Neural progenitor cell (in vitro differentiated cells): ENCODE results near the gene PTPRT. TPM values are rescaled to one million over a fixed set of nuclear protein-coding genes. Genes with fewer than 3 reads are reported as not detected.
A peak's percentile ranks its signal among the peaks of the same experiment; 100 is the strongest.

Experiments
- DNase-seq: peaks from one replicate; pipeline ENCODE4 v3.0.0-alpha.2; 2016; ENCODE audit warnings: low spot score
- H2AFZ ChIP-seq: fragments of 200-600 bp; sonication (generic); replicated peaks from 2 replicates; pipeline ENCODE4 v1.6.1; 2016; ENCODE audit warnings: antibody characterized with exemption
- H3F3A ChIP-seq: fragments of 200-600 bp; sonication (generic); 2 replicates; pipeline ENCODE4 v1.6.1; 2016; ENCODE audit warnings: antibody characterized with exemption, low read depth
- H3K27ac ChIP-seq: fragments of 200-600 bp; sonication (generic); 2 replicates; pipeline ENCODE4 v1.5.1; 2016; ENCODE audit warnings: mild to moderate bottlenecking
- H3K27me3 ChIP-seq: fragments of 200-600 bp; sonication (generic); 2 replicates; pipeline ENCODE4 v1.6.1; 2016; ENCODE audit warnings: mild to moderate bottlenecking, moderate library complexity
- H3K36me3 ChIP-seq: fragments of 200-600 bp; sonication (generic); 2 replicates; pipeline ENCODE4 v1.5.1; 2016
- H3K4me1 ChIP-seq: fragments of 200-600 bp; sonication (generic); 2 replicates; pipeline ENCODE4 v1.6.1; 2016; ENCODE audit warnings: mixed run types
- H3K4me2 ChIP-seq: fragments of 200-600 bp; sonication (generic); 2 replicates; pipeline ENCODE4 v1.6.1; 2016
- H3K4me3 ChIP-seq: fragments of 200-600 bp; sonication (generic); 2 replicates; pipeline ENCODE4 v1.5.1; 2016
- H3K79me2 ChIP-seq: fragments of 200-600 bp; sonication (generic); 2 replicates; pipeline ENCODE4 v1.6.1; 2016; ENCODE audit warnings: low read depth
- H3K9ac ChIP-seq: fragments of 200-600 bp; sonication (generic); 2 replicates; pipeline ENCODE4 v1.6.1; 2016
- H3K9me3 ChIP-seq: fragments of 200-600 bp; sonication (generic); 2 replicates; pipeline ENCODE4 v1.5.1; 2016; ENCODE audit warnings: low read depth
- H4K20me1 ChIP-seq: fragments of 200-600 bp; sonication (generic); 2 replicates; pipeline ENCODE4 v1.6.1; 2016; ENCODE audit warnings: low read depth
- H3K27ac Mint-ChIP-seq: 3 replicates; pipeline ENCODE4 v1.8.0; 2021; ENCODE audit warnings: mixed read lengths
- H3K27me3 Mint-ChIP-seq: 2 replicates; pipeline ENCODE4 v1.8.0; 2022; ENCODE audit warnings: low read depth, mild to moderate bottlenecking, inconsistent platforms, moderate library complexity, mixed read lengths; ENCODE audit not compliant: insufficient read depth
- H3K36me3 Mint-ChIP-seq: 3 replicates; pipeline ENCODE4 v1.8.0; 2021; ENCODE audit warnings: mixed read lengths
- H3K4me1 Mint-ChIP-seq: 3 replicates; pipeline ENCODE4 v1.8.0; 2021; ENCODE audit warnings: mixed read lengths
- H3K4me3 Mint-ChIP-seq: 3 replicates; pipeline ENCODE4 v1.8.0; 2021; ENCODE audit warnings: mild to moderate bottlenecking, moderate library complexity, mixed read lengths
- H3K9me3 Mint-ChIP-seq: 3 replicates; pipeline ENCODE4 v1.8.0; 2020; ENCODE audit warnings: mixed read lengths
- EZH2 ChIP-seq: fragments of 200-600 bp; sonication (generic); IDR thresholded peaks from 2 replicates; pipeline ENCODE4 v1.6.1; 2017; ENCODE audit warnings: antibody characterized with exemption, mild to moderate bottlenecking, moderate library complexity
- EZH2phosphoT487 ChIP-seq: fragments of 200-600 bp; sonication (generic); IDR thresholded peaks from 2 replicates; pipeline ENCODE4 v1.6.1; 2017; ENCODE audit warnings: antibody characterized with exemption
- total RNA-seq: library from RNA; depleted of rRNA; stranded (reverse); fragments of >200 nt; gene quantifications from 2 replicates; pipeline ENCODE4 v1.2.3, GENCODE V29; 2015; ENCODE audit warnings: low replicate concordance
- TF ChIP-seq, protein P1 (sequence below): fragments of 200-600 bp; sonication (generic); IDR thresholded peaks from 2 replicates; pipeline ENCODE4 v1.5.1; 2017; ENCODE audit warnings: antibody characterized with exemption, mild to moderate bottlenecking

PTPRT gene
- total RNA-seq, 1 donor from 2014 or later = 1.1 TPM

DNA sequence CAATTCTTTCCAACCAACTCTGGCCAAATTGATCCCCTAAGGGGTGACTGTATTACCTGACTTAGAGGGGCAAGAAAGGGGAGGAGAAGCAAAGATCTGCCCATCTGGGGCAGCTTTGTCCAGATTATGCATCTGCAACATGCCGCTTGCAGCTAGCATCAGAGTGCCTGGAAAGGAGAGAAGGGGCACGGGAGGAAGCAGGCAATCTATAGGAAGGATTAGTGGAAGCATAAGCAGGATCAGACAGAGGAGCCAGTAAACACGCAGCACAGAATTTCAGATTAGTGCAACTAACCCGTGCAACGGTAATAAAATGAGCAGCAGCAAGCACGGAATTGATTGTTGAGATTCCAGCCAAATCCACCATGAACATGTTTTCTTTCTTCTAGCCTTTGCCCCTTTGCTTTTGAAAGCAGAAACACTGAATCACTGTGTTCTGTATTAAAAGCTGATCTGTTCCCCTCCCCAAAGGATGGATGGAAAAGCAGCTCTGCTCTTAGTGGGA, 927.9 kb downstream of the PTPRT start:
- Mint-ChIP-seq H3K4me1 (peaks cover 31% of the 10 kb centered on the region), H3K4me3 (peak overlapping the region; percentile 49), H3K27ac (peak overlapping the region; percentile 90), H3K27me3 (peaks cover 6% of the 10 kb centered on the region), H3K36me3 (no peaks in the 10 kb centered on the region), H3K9me3 (peaks cover 2% of the 10 kb centered on the region)
- Histone ChIP-seq H3K27me3 (no peaks in the 10 kb centered on the region), H3F3A (no peaks in the 10 kb centered on the region), H3K4me2 (no peak overlapping the region), H4K20me1 (no peaks in the 10 kb centered on the region), H3K4me1 (peaks cover 10% of the 10 kb centered on the region), H3K9me3 (no peaks in the 10 kb centered on the region), H3K36me3 (no peaks in the 10 kb centered on the region), H3K4me3 (no peak overlapping the region), H2AFZ (no peak overlapping the region), H3K27ac (no peak overlapping the region), H3K79me2 (no peaks in the 10 kb centered on the region), H3K9ac (no peak overlapping the region)
- TF ChIP-seq, protein P1, sequence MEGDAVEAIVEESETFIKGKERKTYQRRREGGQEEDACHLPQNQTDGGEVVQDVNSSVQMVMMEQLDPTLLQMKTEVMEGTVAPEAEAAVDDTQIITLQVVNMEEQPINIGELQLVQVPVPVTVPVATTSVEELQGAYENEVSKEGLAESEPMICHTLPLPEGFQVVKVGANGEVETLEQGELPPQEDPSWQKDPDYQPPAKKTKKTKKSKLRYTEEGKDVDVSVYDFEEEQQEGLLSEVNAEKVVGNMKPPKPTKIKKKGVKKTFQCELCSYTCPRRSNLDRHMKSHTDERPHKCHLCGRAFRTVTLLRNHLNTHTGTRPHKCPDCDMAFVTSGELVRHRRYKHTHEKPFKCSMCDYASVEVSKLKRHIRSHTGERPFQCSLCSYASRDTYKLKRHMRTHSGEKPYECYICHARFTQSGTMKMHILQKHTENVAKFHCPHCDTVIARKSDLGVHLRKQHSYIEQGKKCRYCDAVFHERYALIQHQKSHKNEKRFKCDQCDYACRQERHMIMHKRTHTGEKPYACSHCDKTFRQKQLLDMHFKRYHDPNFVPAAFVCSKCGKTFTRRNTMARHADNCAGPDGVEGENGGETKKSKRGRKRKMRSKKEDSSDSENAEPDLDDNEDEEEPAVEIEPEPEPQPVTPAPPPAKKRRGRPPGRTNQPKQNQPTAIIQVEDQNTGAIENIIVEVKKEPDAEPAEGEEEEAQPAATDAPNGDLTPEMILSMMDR = no peak
- TF ChIP-seq EZH2phosphoT487 = no peak
- no peak for TF ChIP-seq EZH2
- DNase-seq = no peak

DNA sequence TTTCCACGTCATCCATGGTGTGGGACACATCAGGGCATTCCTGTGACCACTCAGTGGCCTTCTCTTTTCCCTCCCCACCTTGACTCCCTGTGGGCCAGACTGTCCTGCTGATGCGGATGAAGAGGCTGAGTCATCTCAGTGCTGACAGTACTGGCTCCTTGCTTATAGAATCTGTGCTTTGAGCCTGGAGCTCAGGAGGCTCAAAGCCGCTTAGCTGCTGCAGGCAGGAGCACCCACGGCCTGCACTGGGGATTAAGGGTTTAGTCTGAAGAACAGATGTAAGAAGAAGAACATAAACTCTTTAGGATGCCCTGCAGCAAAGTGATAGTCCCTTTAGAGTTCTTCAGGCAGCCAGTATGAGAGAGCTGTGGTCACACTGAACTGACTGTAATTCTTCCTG, 929.5 kb downstream of the PTPRT start:
- Histone ChIP-seq H3K4me1 (peaks cover 15% of the 10 kb centered on the region), H3K79me2 (no peaks in the 10 kb centered on the region), H3K36me3 (no peaks in the 10 kb centered on the region), H3F3A (no peaks in the 10 kb centered on the region), H3K4me2 (no peak overlapping the region), H3K9me3 (no peaks in the 10 kb centered on the region), H3K9ac (no peak overlapping the region), H2AFZ (no peak overlapping the region), H3K27me3 (no peaks in the 10 kb centered on the region), H3K27ac (no peak overlapping the region), H3K4me3 (no peak overlapping the region), H4K20me1 (no peaks in the 10 kb centered on the region)
- H3K27me3 Mint-ChIP-seq = peaks cover 3% of the 10 kb centered on the region
- no peaks in the 10 kb centered on the region for H3K36me3 Mint-ChIP-seq
- peak overlapping the region; percentile 50 for H3K27ac Mint-ChIP-seq
- peak; percentile 18 for DNase-seq
- no peak overlapping the region for H3K4me3 Mint-ChIP-seq
- H3K4me1 Mint-ChIP-seq = peaks cover 27% of the 10 kb centered on the region
- H3K9me3 Mint-ChIP-seq = no peaks in the 10 kb centered on the region
- TF ChIP-seq EZH2 (no peak), EZH2phosphoT487 (no peak)
- TF ChIP-seq, protein P1 = no peak

DNA sequence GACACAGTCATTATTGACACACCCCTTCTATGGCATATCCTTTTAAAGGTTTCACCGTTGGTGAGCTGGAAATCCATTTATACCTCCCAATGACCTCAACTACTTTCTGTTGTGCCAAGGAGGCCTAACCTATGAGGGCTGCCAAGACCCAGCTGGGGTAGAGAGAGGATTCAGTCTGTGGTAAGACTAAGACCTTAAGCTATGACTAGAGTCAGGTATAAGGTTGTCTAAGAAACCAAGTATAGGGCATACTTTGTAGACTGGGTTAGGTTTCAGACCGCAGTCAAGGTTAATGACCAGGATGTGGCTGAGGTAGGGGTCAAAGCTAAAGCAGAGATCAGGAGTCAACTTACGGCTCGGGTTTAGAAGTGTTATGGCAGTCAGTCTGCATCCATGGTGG, 930.3 kb downstream of the PTPRT start:
- no peak overlapping the region for H3K4me3 Mint-ChIP-seq

More for the DNA sequence above, 930.3 kb downstream of the PTPRT start:
- H3K9me3 Mint-ChIP-seq = no peaks in the 10 kb centered on the region
- Histone ChIP-seq H3K27ac (no peak overlapping the region), H3F3A (no peaks in the 10 kb centered on the region), H3K79me2 (no peaks in the 10 kb centered on the region), H3K9ac (no peak overlapping the region), H3K27me3 (no peaks in the 10 kb centered on the region), H2AFZ (no peak overlapping the region), H3K4me1 (peaks cover 15% of the 10 kb centered on the region), H3K9me3 (no peaks in the 10 kb centered on the region), H3K4me2 (no peak overlapping the region), H4K20me1 (no peaks in the 10 kb centered on the region), H3K36me3 (no peaks in the 10 kb centered on the region), H3K4me3 (no peak overlapping the region)
- peaks cover 3% of the 10 kb centered on the region for H3K27me3 Mint-ChIP-seq
- no peaks in the 10 kb centered on the region for H3K36me3 Mint-ChIP-seq
- TF ChIP-seq, protein P1 = no peak
- TF ChIP-seq EZH2phosphoT487 = no peak
- no peak for TF ChIP-seq EZH2
- H3K27ac Mint-ChIP-seq = no peak overlapping the region
- no peak for DNase-seq
- H3K4me1 Mint-ChIP-seq = peaks cover 27% of the 10 kb centered on the region
